ENCODE measurements around the gene OR8G1. TPM values are rescaled to one million over a fixed set of nuclear protein-coding genes. Genes with fewer than 3 reads are reported as not detected.

The OR8G1 gene
- total and polyA plus RNA-seq, 10 of the 15 experiments (the other 5 are each of a cell fraction or from before 2014, with no cell fraction given), result not detected

DNA sequence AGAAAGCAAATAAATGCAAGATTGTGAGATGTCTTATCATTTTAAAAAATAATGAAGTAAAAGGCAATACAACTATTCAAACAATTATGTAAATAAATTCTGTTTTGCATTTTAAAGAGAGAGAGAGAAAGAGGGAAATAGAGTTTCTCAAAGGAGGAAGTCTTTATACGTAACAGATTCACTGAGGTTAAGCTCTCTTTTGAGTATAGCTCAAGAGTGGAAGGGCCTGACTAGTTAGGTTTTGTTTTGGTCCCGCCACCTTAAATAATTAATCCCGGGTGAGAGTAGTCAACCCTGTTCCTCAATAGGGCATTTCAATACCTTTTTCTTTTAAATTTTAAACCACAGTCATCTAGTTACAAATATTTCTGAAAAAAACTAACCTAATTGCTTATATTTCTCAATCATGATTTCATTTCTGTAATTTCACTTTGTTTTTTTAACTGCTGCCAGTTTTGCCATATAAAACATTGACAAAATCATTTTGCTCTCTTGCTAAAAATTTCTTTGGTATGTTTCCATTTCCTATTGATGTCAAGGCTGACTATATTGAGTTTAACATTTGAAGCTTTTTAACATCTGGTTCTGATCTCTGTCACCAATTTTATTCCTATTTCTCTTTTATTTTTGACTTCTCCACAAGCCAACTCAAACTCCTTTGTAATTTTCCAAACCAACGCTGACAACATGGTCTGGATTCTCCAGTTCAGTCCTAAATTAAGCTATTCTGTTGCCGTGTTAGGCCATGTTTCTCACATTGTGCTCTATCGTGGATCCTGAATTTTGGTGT, 47.5 kb upstream of the OR8G1 start:
- intact Hi-C loops (cut with micrococcal nuclease; ENCODE audit: unreplicated experiment) (no loop called here), in situ Hi-C loops (cut with MboI) (no loop called here)
- H2AFZ ChIP-seq (ENCODE audit: control insufficient read depth, low read depth, low read length), result no peak overlapping the region
- ChIA-PET RAD21 (ENCODE audit: unreplicated experiment) (interaction anchor here (0.6 to 3.3 kb wide), 2 partner anchors 118 to 123 kb away, joined by 3 to 28 read pairs; no protein-coding TSS in a partner anchor), SMC1A (ENCODE audit: uncharacterized antibody, unreplicated experiment) (interaction anchor here (0.8 to 4.3 kb wide), 6 partner anchors 12 to 127 kb away, joined by 3 to 23 read pairs (median 8); no protein-coding TSS in a partner anchor), CTCF (interaction anchor here (0.8 to 4.1 kb wide), 6 partner anchors 51 to 137 kb away, joined by 3 to 89 read pairs (median 4); partner anchors contain the start of gene VWA5A), POLR2A (interaction anchor here (2.0 kb wide), 1 partner anchor 122 kb away, joined by 4 read pairs; no protein-coding TSS in a partner anchor)
- no peak overlapping the region for H3K9ac ChIP-seq (ENCODE audit: control insufficient read depth, insufficient read depth, low read length)
- no TSS peak for BruUV-seq (replicated peaks)
- H4K20me1 ChIP-seq (ENCODE audit: control insufficient read depth, insufficient read depth), result no peaks in the 10 kb centered on the region
- H3K9me3 ChIP-seq (replicated peaks; ENCODE audit: control insufficient read depth, insufficient read depth, low read length), result no peaks in the 10 kb centered on the region
- FAIRE-seq, result no peak
- peak; percentile 51; the same call in 2 of the 3 replicates for ATAC-seq
- H3K4me2 ChIP-seq (ENCODE audit: control insufficient read depth, insufficient read depth), result no peak overlapping the region
- H3K27ac ChIP-seq (ENCODE audit: control insufficient read depth, insufficient read depth), result no peak overlapping the region
- H3K4me1 ChIP-seq (ENCODE audit: control insufficient read depth, insufficient read depth, low read length), result no peaks in the 10 kb centered on the region
- H3K27me3 ChIP-seq (replicated peaks in 1 of 2; ENCODE audit: control insufficient read depth in 2 of 2, insufficient read depth in 2 of 2, low read length in 1 of 2), result no peaks in the 10 kb centered on the region
- H3K79me2 ChIP-seq (ENCODE audit: control insufficient read depth, insufficient read depth, low read length), result no peaks in the 10 kb centered on the region
- DNase-seq (ENCODE audit: low read depth, low spot score), result no peak
- TF ChIP-seq ZZZ3 (IDR thresholded peaks at IDR 0.05; ENCODE audit: control insufficient read depth, insufficient read length, low read depth) (no peak), ZNF24 (IDR thresholded peaks at IDR 0.05) (no peak), SREBF2 (IDR thresholded peaks at IDR 0.05; ENCODE audit: low read length) (no peak), SUPT20H (IDR thresholded peaks at IDR 0.05; ENCODE audit: borderline replicate concordance, control insufficient read depth, low read depth, low read length) (no peak), HDAC6 (IDR thresholded peaks at IDR 0.05; ENCODE audit: unreplicated experiment) (no peak), SMC3 (IDR thresholded peaks at IDR 0.05; ENCODE audit: borderline replicate concordance, low read length) (no peak)
- TF ChIP-seq, protein P1, sequence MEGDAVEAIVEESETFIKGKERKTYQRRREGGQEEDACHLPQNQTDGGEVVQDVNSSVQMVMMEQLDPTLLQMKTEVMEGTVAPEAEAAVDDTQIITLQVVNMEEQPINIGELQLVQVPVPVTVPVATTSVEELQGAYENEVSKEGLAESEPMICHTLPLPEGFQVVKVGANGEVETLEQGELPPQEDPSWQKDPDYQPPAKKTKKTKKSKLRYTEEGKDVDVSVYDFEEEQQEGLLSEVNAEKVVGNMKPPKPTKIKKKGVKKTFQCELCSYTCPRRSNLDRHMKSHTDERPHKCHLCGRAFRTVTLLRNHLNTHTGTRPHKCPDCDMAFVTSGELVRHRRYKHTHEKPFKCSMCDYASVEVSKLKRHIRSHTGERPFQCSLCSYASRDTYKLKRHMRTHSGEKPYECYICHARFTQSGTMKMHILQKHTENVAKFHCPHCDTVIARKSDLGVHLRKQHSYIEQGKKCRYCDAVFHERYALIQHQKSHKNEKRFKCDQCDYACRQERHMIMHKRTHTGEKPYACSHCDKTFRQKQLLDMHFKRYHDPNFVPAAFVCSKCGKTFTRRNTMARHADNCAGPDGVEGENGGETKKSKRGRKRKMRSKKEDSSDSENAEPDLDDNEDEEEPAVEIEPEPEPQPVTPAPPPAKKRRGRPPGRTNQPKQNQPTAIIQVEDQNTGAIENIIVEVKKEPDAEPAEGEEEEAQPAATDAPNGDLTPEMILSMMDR (IDR thresholded peaks at IDR 0.05 in 2 of 3, conservative IDR thresholded peaks at IDR 0.05 in 1 of 3; ENCODE audit: control insufficient read depth in 2 of 3, extremely low read depth in 1 of 3, insufficient read depth in 1 of 3, low read depth in 3 of 3, low read length in 3 of 3), result no peak
- no peak overlapping the region for H3K4me3 ChIP-seq
- 36% methylated on average over 6 of the region's 6 CpGs for WGBS (ENCODE audit: insufficient coverage, insufficient replicate concordance, low lambda C conversion rate, missing lambda C conversion rate)
- H3K36me3 ChIP-seq (ENCODE audit: control insufficient read depth in 2 of 2, insufficient read depth in 2 of 2, low read length in 1 of 2), result no peaks in the 10 kb centered on the region
